Measurements from ENCODE around the gene PTH2R. TPM values are rescaled to one million over a fixed set of nuclear protein-coding genes. Genes with fewer than 3 reads are reported as not detected.

PTH2R gene
- total and polyA plus RNA-seq, 2 of the 13 experiments (the other 11 are each of a cell fraction or from before 2014, with no cell fraction given) = 0.04 TPM; not detected in 1

DNA sequence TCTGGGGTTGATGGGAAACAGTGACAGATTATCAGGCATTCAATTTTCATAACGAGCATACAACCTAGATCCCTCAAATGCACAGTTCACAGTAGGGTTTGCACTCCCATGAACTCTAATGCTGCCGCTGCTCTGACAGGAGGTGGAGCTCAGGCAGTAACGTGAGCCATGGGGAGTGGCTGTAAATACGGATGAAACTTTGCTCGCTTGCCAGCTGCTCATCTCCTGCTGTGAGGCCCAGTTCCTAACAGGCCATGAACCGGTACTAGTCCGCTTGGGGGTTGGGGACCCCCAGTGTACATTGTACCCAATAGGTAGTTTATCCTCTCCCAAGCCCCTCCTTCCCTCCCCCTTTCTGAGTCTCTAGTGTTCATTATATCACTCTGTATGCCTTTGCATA lies 94.6 kb downstream of the PTH2R start (continued):
- TF ChIP-seq PRDM10 (CRISPR knock-in tag; IDR thresholded peaks at IDR 0.05; ENCODE audit: low read depth) (no peak), GPN1 (CRISPR knock-in tag; IDR thresholded peaks at IDR 0.05; ENCODE audit: borderline replicate concordance) (no peak), ZNF281 (CRISPR knock-in tag; IDR thresholded peaks at IDR 0.05; ENCODE audit: borderline replicate concordance) (no peak), ZFY (CRISPR knock-in tag; IDR thresholded peaks at IDR 0.05) (0 out of 2 replicates have a peak, but pooled peaks have one; percentile 21), ZMYM4 (CRISPR knock-in tag; IDR thresholded peaks at IDR 0.05) (peak; percentile 32; the same call in 1 of the 2 replicates), HOXA3 (CRISPR knock-in tag; IDR thresholded peaks at IDR 0.05) (0 out of 2 replicates have a peak, but pooled peaks have one; percentile 14), ZNF572 (CRISPR knock-in tag; IDR thresholded peaks at IDR 0.05) (no peak), HNF4A (CRISPR knock-in tag; IDR thresholded peaks at IDR 0.05) (peak; percentile 67), ZNF10 (CRISPR knock-in tag; IDR thresholded peaks at IDR 0.05; ENCODE audit: borderline replicate concordance, low read depth) (no peak), FOXK1 (CRISPR knock-in tag; IDR thresholded peaks at IDR 0.05; ENCODE audit: borderline replicate concordance, low read depth) (no peak), RXRB (CRISPR knock-in tag; IDR thresholded peaks at IDR 0.05; ENCODE audit: borderline replicate concordance) (peak; percentile 27; the same call in 1 of the 2 replicates), ZNF562 (CRISPR knock-in tag; IDR thresholded peaks at IDR 0.05; ENCODE audit: borderline replicate concordance) (no peak), FOXA1 (IDR thresholded peaks at IDR 0.05) (no peak), FOXA1 (CRISPR knock-in tag; IDR thresholded peaks at IDR 0.05) (0 out of 2 replicates have a peak, but pooled peaks have one; percentile 35), ZNF549 (CRISPR knock-in tag; IDR thresholded peaks at IDR 0.05) (no peak)
- TF ChIP-seq, protein P1, sequence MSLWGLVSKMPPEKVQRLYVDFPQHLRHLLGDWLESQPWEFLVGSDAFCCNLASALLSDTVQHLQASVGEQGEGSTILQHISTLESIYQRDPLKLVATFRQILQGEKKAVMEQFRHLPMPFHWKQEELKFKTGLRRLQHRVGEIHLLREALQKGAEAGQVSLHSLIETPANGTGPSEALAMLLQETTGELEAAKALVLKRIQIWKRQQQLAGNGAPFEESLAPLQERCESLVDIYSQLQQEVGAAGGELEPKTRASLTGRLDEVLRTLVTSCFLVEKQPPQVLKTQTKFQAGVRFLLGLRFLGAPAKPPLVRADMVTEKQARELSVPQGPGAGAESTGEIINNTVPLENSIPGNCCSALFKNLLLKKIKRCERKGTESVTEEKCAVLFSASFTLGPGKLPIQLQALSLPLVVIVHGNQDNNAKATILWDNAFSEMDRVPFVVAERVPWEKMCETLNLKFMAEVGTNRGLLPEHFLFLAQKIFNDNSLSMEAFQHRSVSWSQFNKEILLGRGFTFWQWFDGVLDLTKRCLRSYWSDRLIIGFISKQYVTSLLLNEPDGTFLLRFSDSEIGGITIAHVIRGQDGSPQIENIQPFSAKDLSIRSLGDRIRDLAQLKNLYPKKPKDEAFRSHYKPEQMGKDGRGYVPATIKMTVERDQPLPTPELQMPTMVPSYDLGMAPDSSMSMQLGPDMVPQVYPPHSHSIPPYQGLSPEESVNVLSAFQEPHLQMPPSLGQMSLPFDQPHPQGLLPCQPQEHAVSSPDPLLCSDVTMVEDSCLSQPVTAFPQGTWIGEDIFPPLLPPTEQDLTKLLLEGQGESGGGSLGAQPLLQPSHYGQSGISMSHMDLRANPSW (CRISPR knock-in tag; IDR thresholded peaks at IDR 0.05; ENCODE audit: borderline replicate concordance) = no peak

Measured in HepG2 (cell line).